A673 (cell line): ENCODE results near the gene NAT9. TPM values are rescaled to one million over a fixed set of nuclear protein-coding genes. Genes with fewer than 3 reads are reported as not detected.

Experiments
- BruUV-seq: library from RNA; stranded (reverse); fragments of 400-500 nt; replicated peaks from 2 replicates; lab custom pipeline; 2021; lab: Mats Ljungman, UMichigan
- CTCF ChIA-PET: fragments of 300-600 bp; sonication (Branson Sonifier 250); formaldehyde crosslinking; loops from one replicate; lab custom pipeline; 2022; ENCODE audit warnings: antibody characterized with exemption; lab: Charles Lee
- POLR2A ChIA-PET: fragments of 300-600 bp; sonication (Branson Sonifier 250); formaldehyde crosslinking; loops from one replicate; lab custom pipeline; 2022; ENCODE audit warnings: antibody characterized with exemption; ENCODE audit not compliant: low non-redundant PET; lab: Charles Lee
- DNase-seq: peaks from one replicate; pipeline ENCODE4 v3.0.0-alpha.2; 2015; ENCODE audit warnings: low spot score
- H3K27ac ChIP-seq: fragments of 200-600 bp; sonication (generic); 2 replicates; pipeline ENCODE4 v1.5.1; 2016; ENCODE audit warnings: mixed run types, low read depth, mild to moderate bottlenecking, mixed read lengths, antibody characterized with exemption, low read length; ENCODE audit not compliant: poor library complexity, severe bottlenecking
- H3K27me3 ChIP-seq: fragments of 200-600 bp; sonication (generic); replicated peaks from 2 replicates; pipeline ENCODE4 v1.6.1; 2017; ENCODE audit warnings: mixed run types, low read depth, mild to moderate bottlenecking, mixed read lengths, antibody characterized with exemption, low read length; ENCODE audit not compliant: insufficient read depth, poor library complexity
- H3K36me3 ChIP-seq: fragments of 200-600 bp; sonication (generic); 2 replicates; pipeline ENCODE4 v1.6.1; 2016; ENCODE audit warnings: mixed run types, mild to moderate bottlenecking, mixed read lengths, antibody characterized with exemption, low read length; ENCODE audit not compliant: insufficient read depth, poor library complexity, severe bottlenecking
- H3K4me1 ChIP-seq: fragments of 200-600 bp; sonication (generic); 2 replicates; pipeline ENCODE4 v1.6.1; 2017; ENCODE audit warnings: mixed run types, mild to moderate bottlenecking, mixed read lengths, antibody characterized with exemption, low read length; ENCODE audit not compliant: insufficient read depth, poor library complexity, severe bottlenecking
- H3K4me3 ChIP-seq: fragments of 200-600 bp; sonication (generic); 2 replicates; pipeline ENCODE4 v1.5.1; 2016; ENCODE audit warnings: low read depth, mixed run types, mild to moderate bottlenecking, mixed read lengths, low read length; ENCODE audit not compliant: poor library complexity, severe bottlenecking
- H3K9me3 ChIP-seq: fragments of 200-600 bp; sonication (generic); 2 replicates; pipeline ENCODE4 v1.6.1; 2016; ENCODE audit warnings: mixed run types, low read depth, mild to moderate bottlenecking, mixed read lengths, antibody characterized with exemption, low read length; ENCODE audit not compliant: poor library complexity, severe bottlenecking
- EZH2 ChIP-seq: fragments of 200-600 bp; sonication (generic); IDR thresholded peaks from 2 replicates; pipeline ENCODE4 v1.6.1; 2017; ENCODE audit warnings: borderline replicate concordance, low read depth, mild to moderate bottlenecking, mixed read lengths, antibody characterized with exemption, low read length; ENCODE audit not compliant: poor library complexity, severe bottlenecking
- intact Hi-C: fragments of 100-400 bp; cut with micrococcal nuclease; formaldehyde crosslinking; loops from one replicate; pipeline ENCODE4 v1.10.0; 2022; ENCODE audit not compliant: unreplicated experiment
- total RNA-seq: library from RNA; stranded (reverse); gene quantifications from 2 replicates; pipeline ENCODE4 v1.2.3, GENCODE V29; 2021
- TF ChIP-seq, protein P1 (sequence below): fragments of 300-800, 200-600 bp; sonication (generic); conservative IDR thresholded peaks from 2 replicates; pipeline ENCODE4 v1.5.1; 2017; ENCODE audit warnings: low read depth, mild to moderate bottlenecking, antibody characterized with exemption, low read length, moderate library complexity, mixed read lengths

Gene NAT9
- total RNA-seq, 1 experiment from 2014 or later: 60.6 TPM

GRCh38 chr17:74744714-74745547, 31.2 kb downstream of the NAT9 start:
- Histone ChIP-seq H3K36me3 (no peaks in the 10 kb centered on the region), H3K27ac (no peak overlapping the region), H3K9me3 (no peaks in the 10 kb centered on the region), H3K4me1 (peaks cover 11% of the 10 kb centered on the region), H3K27me3 (no peaks in the 10 kb centered on the region), H3K4me3 (no peak overlapping the region)
- intact Hi-C loops: loop anchor here (1.0 to 10.0 kb wide), 4 partner anchors 32 to 667 kb away; partner anchors contain the start of gene NAT9
- TF ChIP-seq EZH2: no peak
- TF ChIP-seq, protein P1, sequence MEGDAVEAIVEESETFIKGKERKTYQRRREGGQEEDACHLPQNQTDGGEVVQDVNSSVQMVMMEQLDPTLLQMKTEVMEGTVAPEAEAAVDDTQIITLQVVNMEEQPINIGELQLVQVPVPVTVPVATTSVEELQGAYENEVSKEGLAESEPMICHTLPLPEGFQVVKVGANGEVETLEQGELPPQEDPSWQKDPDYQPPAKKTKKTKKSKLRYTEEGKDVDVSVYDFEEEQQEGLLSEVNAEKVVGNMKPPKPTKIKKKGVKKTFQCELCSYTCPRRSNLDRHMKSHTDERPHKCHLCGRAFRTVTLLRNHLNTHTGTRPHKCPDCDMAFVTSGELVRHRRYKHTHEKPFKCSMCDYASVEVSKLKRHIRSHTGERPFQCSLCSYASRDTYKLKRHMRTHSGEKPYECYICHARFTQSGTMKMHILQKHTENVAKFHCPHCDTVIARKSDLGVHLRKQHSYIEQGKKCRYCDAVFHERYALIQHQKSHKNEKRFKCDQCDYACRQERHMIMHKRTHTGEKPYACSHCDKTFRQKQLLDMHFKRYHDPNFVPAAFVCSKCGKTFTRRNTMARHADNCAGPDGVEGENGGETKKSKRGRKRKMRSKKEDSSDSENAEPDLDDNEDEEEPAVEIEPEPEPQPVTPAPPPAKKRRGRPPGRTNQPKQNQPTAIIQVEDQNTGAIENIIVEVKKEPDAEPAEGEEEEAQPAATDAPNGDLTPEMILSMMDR: peak; percentile 99
- POLR2A ChIA-PET: no interaction called here
- no TSS peak for BruUV-seq
- CTCF ChIA-PET: interaction anchor here (0.6 to 2.0 kb wide), 11 partner anchors 9 to 1101 kb away, joined by 3 to 15 read pairs (median 3); partner anchors contain the start of genes FDXR and SDK2
- peak; percentile 73 for DNase-seq

- H3K9me3 ChIP-seq: no peaks in the 10 kb centered on the region
- H3K36me3 ChIP-seq: no peaks in the 10 kb centered on the region
- ChIA-PET CTCF (interaction anchor here (0.6 to 2.0 kb wide), 6 partner anchors 35 to 213 kb away, joined by 3 to 15 read pairs (median 3); partner anchors contain the start of gene FDXR), POLR2A (no interaction called here)
- BruUV-seq: no TSS peak
- H3K27me3 ChIP-seq: peaks cover 3% of the 10 kb centered on the region
- H3K27ac ChIP-seq: no peak overlapping the region
- DNase-seq: no peak
- intact Hi-C loops: loop anchor here (1.0 to 10.0 kb wide), 3 partner anchors 33 to 210 kb away; partner anchors contain the start of gene NAT9
- no peak overlapping the region for H3K4me3 ChIP-seq
- TF ChIP-seq EZH2: no peak
- TF ChIP-seq, protein P1: no peak
- peaks cover 11% of the 10 kb centered on the region for H3K4me1 ChIP-seq
Measured at GRCh38 chr17:74744349-74744713, 31.8 kb downstream of the NAT9 start.

- H3K36me3 ChIP-seq: no peaks in the 10 kb centered on the region
- H3K27me3 ChIP-seq: peaks cover 8% of the 10 kb centered on the region
- no peaks in the 10 kb centered on the region for H3K9me3 ChIP-seq
- TF ChIP-seq, protein P1: no peak
- TF ChIP-seq EZH2: no peak
- BruUV-seq: no TSS peak
- H3K27ac ChIP-seq: no peak overlapping the region
- CTCF ChIA-PET: no interaction called here
- POLR2A ChIA-PET: no interaction called here
- no peak overlapping the region for H3K4me3 ChIP-seq
- intact Hi-C loops: loop anchor here (1.0 to 10.0 kb wide), 3 partner anchors 34 to 211 kb away; partner anchors contain the start of gene NAT9
- H3K4me1 ChIP-seq: peaks cover 11% of the 10 kb centered on the region
- DNase-seq: no peak
Measured at GRCh38 chr17:74743755-74744154, 32.4 kb downstream of the NAT9 start.
